Aorta (tissue), 5 donors: ENCODE results near the gene PPP1R12A. TPM values are rescaled to one million over a fixed set of nuclear protein-coding genes. Genes with fewer than 3 reads are reported as not detected.

ENCODE experiments used
- ATAC-seq: fragments of 200-7000 bp; cut with Tn5 transposase; one replicate; pipeline ENCODE4 v1.9.1; 2022; ENCODE audit warnings: moderate library complexity; ENCODE audit not compliant: low FRiP score
- DNase-seq, 2 donors: peaks; one replicate each; pipeline ENCODE4 v3.0.0-alpha.2; 2020
- H3K27ac ChIP-seq, 2 donors: one replicate each; pipeline ENCODE4 v1.5.1; 2013; ENCODE audit warnings: low read length in 2 of 2, mild to moderate bottlenecking in 2 of 2, moderate library complexity in 2 of 2, control low read depth in 1 of 2, inconsistent platforms in 1 of 2, low read depth in 1 of 2
- H3K27me3 ChIP-seq, 2 donors: one replicate each; pipeline ENCODE4 v1.6.1; 2013; ENCODE audit warnings: control low read depth in 1 of 2, low read length in 1 of 2, mild to moderate bottlenecking in 1 of 2, moderate library complexity in 1 of 2; ENCODE audit not compliant: insufficient read depth in 2 of 2, control insufficient read depth in 1 of 2
- H3K36me3 ChIP-seq, 2 donors: one replicate each; pipeline ENCODE4 v1.6.1; 2013; ENCODE audit warnings: control low read depth in 1 of 2, low read length in 1 of 2, mild to moderate bottlenecking in 1 of 2; ENCODE audit not compliant: insufficient read depth in 2 of 2, control insufficient read depth in 1 of 2
- H3K4me1 ChIP-seq, 2 donors: one replicate each; pipeline ENCODE4 v1.6.1; 2013; ENCODE audit warnings: low read length in 2 of 2, control low read depth in 1 of 2, mild to moderate bottlenecking in 1 of 2, moderate library complexity in 1 of 2; ENCODE audit not compliant: insufficient read depth in 2 of 2, control insufficient read depth in 1 of 2
- H3K4me3 ChIP-seq, 2 donors: one replicate each; pipeline ENCODE4 v1.5.1; 2013; ENCODE audit warnings: low read length in 2 of 2, control low read depth in 1 of 2, mild to moderate bottlenecking in 1 of 2
- H3K9me3 ChIP-seq: one replicate; pipeline ENCODE4 v1.6.1; 2013; ENCODE audit warnings: mild to moderate bottlenecking, low read length; ENCODE audit not compliant: control insufficient read depth
- WGBS, 2 donors: extraction: QIAGEN DNeasy Blood & Tissue Kit; methylation state at CpG; one replicate each; pipeline ENCODE4 v1.1.7; 2013; 5-methylcytosine and 5-hydroxymethylcytosine counted together
- intact Hi-C, 2 donors: fragments of 100-400 bp; cut with DNase I; formaldehyde crosslinking; loops; one replicate each; pipeline versions ENCODE4 v1.14.2 to v1.15.0; 2022
- polyA plus RNA-seq, 2 donors: library from polyadenylated mRNA; stranded (reverse); fragments of 200-250 nt; gene quantifications; one replicate each; pipeline ENCODE4 v1.2.3, GENCODE V29; 2013
- total RNA-seq, 2 donors: library from RNA; stranded (reverse); fragmentation: NEBNext Ultra II Directional; extraction: Animal tissue kit (Norgen Biotek cat#: 25700); gene quantifications; one replicate each; pipeline ENCODE4 v1.2.1, GENCODE V29; 2021
- donor health status: healthy with polysubstance abuse.
- donor health status: Bipolar disorder and iron deficiency.
- donor health status: DM: no; HTN: no; CAD: no.
- donor health status: DM: no; HTN: no; CAD: no.
- donor health status: DM: yes; HTN: yes; CAD: no.

The PPP1R12A gene
- total and polyA plus RNA-seq, 4 donors: 24.8 to 287 (median 234) TPM

DNA sequence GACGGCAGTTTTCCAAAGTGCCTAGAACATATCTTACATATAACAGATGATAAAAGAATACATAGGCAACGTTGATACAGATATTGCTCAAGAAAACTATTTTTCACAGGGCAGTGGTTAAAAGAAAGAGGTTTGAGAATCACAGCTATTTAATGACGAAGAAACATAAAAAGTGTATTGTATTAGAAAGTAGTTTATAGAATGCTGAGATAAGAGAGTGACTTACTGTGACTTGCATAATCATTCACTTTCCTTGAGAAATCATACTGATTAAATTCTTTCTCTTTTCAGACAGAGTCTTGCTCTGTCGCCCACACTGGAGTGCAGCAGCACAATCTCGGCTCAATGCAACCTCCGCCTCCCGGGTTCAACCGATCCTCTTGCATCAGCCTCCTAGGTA, 57.7 kb downstream of the PPP1R12A start:
- Histone ChIP-seq H3K27me3 (no peaks in the 10 kb centered on the region), H3K4me1 (peaks cover 5 to 9% of the 10 kb centered on the region in 2 donors), H3K36me3 (no peaks in the 10 kb centered on the region), H3K9me3 (no peaks in the 10 kb centered on the region), H3K4me3 (no peak overlapping the region), H3K27ac (no peak overlapping the region)
- 91% methylated on average over 8 of the region's 8 CpGs for whole genome bisulfite sequencing, 2 donors
- intact Hi-C loops: loop anchor here in 1 of 2 donors (5.0 kb wide), 1 partner anchor 35 kb away; no protein-coding TSS in a partner anchor
- DNase-seq (no peak), ATAC-seq (no peak)

DNA sequence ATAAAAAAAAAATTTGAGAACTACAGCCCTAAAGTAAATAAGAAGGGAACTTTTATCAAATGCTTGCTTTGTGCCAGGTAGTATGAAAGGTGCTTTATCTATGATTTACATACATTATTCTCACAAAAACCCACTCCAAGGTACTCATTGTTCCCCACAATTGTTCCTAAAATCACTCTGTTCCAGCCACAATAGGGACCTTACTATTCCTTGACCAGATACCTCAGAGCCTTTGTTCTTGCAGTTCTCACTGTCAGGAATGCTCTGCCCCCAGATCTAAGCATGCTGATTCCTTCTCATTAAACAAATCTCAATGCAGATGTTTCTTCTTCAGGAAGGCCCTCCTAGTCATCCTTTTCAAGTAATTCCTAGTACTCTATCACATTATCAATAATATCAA, 60.2 kb downstream of the PPP1R12A start:
- Histone ChIP-seq H3K27me3 (no peaks in the 10 kb centered on the region), H3K4me3 (no peak overlapping the region), H3K9me3 (no peaks in the 10 kb centered on the region), H3K4me1 (peaks cover 2% of the 10 kb centered on the region in 2 donors), H3K36me3 (peaks cover 0 to 3% of the 10 kb centered on the region in 2 donors), H3K27ac (no peak overlapping the region)
- intact Hi-C loops: loop anchor here in 1 of 2 donors (5.0 kb wide), 1 partner anchor 32 kb away; no protein-coding TSS in a partner anchor
- no peak for ATAC-seq
- no peak for DNase-seq

DNA sequence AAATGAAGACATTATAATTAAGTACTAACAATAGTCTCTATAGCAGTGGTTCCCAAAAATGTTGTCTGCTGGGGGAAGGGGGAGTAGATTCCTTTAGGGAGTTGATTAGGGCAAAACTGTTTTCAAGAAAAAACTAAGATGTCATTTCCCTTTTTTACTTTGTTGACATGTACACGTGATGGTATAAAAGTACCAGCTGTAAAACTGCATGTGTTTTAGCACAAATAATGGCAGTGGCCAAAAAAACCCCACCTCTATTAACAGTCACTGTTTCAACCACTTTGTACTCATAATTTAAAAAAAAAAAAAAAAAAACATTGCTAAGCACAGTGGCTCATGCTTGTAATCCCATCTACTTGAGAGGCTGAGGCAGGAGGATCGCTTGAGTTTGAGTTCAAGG, 61.7 kb downstream of the PPP1R12A start:
- H3K4me3 ChIP-seq: no peak overlapping the region
- no peak overlapping the region for H3K27ac ChIP-seq
- ATAC-seq (no peak), DNase-seq (no peak)
- peaks cover 0 to 3% of the 10 kb centered on the region in 2 donors for H3K36me3 ChIP-seq
- H3K9me3 ChIP-seq: no peaks in the 10 kb centered on the region
- intact Hi-C loops: no loop called here
- H3K27me3 ChIP-seq: no peaks in the 10 kb centered on the region
- WGBS, 2 donors: 53 to 59% methylated on average over 2 of the region's 2 CpGs
- H3K4me1 ChIP-seq: peaks cover 2 to 6% of the 10 kb centered on the region in 2 donors

- Histone ChIP-seq H3K27ac (no peak overlapping the region), H3K4me3 (no peak overlapping the region), H3K4me1 (peaks cover 2 to 6% of the 10 kb centered on the region in 2 donors), H3K27me3 (no peaks in the 10 kb centered on the region), H3K36me3 (peaks cover 0 to 3% of the 10 kb centered on the region in 2 donors), H3K9me3 (no peaks in the 10 kb centered on the region)
- DNase-seq (no peak), ATAC-seq (no peak)
- WGBS, 2 donors: 87 to 91% methylated on average over 7 of the region's 7 CpGs
- intact Hi-C loops: no loop called here
Measured at GRCh38 chr12:79871621-79872020, 63.3 kb downstream of the PPP1R12A start.

- no peaks in the 10 kb centered on the region for H3K27me3 ChIP-seq
- intact Hi-C loops: no loop called here
- H3K4me3 ChIP-seq: no peak overlapping the region
- no peaks in the 10 kb centered on the region for H3K9me3 ChIP-seq
- DNase-seq: no peak
- no peak overlapping the region for H3K27ac ChIP-seq
- peaks cover 2 to 6% of the 10 kb centered on the region in 2 donors for H3K4me1 ChIP-seq
- no peak for ATAC-seq
- peaks cover 0 to 3% of the 10 kb centered on the region in 2 donors for H3K36me3 ChIP-seq
Measured at GRCh38 chr12:79870916-79871315, 64.0 kb downstream of the PPP1R12A start.

DNA sequence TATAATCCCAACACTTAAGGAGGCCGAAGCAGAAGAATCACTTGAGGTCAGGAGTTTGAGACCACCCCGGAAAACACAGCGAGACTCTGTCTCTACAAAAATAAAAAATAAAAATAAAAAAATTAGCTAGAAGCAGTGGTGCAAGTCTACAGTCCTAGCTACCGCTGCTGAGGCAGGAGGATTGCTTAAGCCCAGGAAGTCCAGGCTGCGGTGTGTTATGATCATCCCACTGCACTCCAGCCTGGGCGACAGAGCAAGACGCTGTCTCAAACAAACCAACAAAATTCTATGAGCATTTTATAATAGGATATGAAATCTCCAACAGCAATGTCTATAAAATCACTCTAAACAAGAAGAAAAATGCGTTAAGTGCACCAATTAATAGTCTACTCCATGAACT, 75.3 kb downstream of the PPP1R12A start:
- ATAC-seq (no peak), DNase-seq (no peak)
- intact Hi-C loops: no loop called here
- Histone ChIP-seq H3K9me3 (no peaks in the 10 kb centered on the region), H3K36me3 (no peaks in the 10 kb centered on the region), H3K4me3 (no peak overlapping the region), H3K4me1 (peaks cover 0 to 2% of the 10 kb centered on the region in 2 donors), H3K27me3 (no peaks in the 10 kb centered on the region), H3K27ac (no peak overlapping the region)
- 95 to 97% methylated on average over 8 of the region's 8 CpGs for WGBS, 2 donors

GRCh38 chr12:79858518-79858917, 76.4 kb downstream of the PPP1R12A start:
- Histone ChIP-seq H3K4me1 (peaks cover 0 to 2% of the 10 kb centered on the region in 2 donors), H3K36me3 (no peaks in the 10 kb centered on the region)
- no peak for DNase-seq

GRCh38 chr12:79857675-79858074, 77.2 kb downstream of the PPP1R12A start:
- intact Hi-C loops: loop anchor here in 1 of 2 donors (2.0 kb wide), 1 partner anchor 67 kb away; no protein-coding TSS in a partner anchor
- DNase-seq (no peak), ATAC-seq (no peak)
- no peaks in the 10 kb centered on the region for H3K9me3 ChIP-seq
- peaks cover 0 to 2% of the 10 kb centered on the region in 2 donors for H3K4me1 ChIP-seq
- H3K27ac ChIP-seq: no peak overlapping the region
- no peak overlapping the region for H3K4me3 ChIP-seq
- H3K27me3 ChIP-seq: no peaks in the 10 kb centered on the region
- H3K36me3 ChIP-seq: no peaks in the 10 kb centered on the region
- WGBS, 2 donors: 24 to 27% methylated on average over 2 of the region's 2 CpGs

More at GRCh38 chr12:79858518-79858917, 76.4 kb downstream of the PPP1R12A start:
- 85 to 89% methylated on average over 1 of the region's 1 CpG for WGBS, 2 donors
- no peaks in the 10 kb centered on the region for H3K9me3 ChIP-seq
- H3K4me3 ChIP-seq: no peak overlapping the region
- intact Hi-C loops: no loop called here
- H3K27ac ChIP-seq: no peak overlapping the region
- H3K27me3 ChIP-seq: no peaks in the 10 kb centered on the region
- no peak for ATAC-seq

DNA sequence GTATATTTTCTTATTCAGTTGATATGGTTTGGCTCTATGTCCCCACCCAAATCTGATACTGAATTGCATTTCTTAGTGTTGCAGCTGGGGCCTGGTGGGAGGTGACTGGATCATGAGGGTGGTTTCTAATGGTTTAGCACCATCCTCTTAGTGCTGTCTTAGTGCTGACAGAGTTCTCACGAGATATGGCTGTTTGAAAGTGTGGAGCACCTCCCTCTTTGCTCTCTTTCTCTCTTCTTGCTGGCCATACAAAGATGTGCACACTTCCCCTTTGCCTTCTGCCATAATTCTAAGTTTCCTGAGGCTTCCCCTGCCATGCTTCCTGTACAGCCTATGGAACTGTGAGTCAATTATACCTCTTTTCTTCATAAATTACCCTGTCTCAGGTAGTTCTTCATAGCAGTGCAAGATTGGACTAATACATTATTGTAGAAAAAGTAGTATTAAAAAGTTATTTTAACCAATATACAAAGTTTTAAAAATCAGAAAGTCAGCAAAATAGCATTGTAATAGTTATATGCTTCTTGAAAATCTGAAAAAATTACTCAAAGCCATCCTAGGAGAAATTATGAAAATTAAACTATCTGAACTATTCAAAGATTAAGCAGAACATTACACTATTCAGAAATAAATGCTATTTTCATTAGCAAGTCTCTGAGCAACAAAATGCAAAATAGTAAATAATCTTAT, 84.1 kb downstream of the PPP1R12A start:
- ATAC-seq: no peak
- no peaks in the 10 kb centered on the region for H3K4me1 ChIP-seq
- 82 to 86% methylated on average over 1 of the region's 1 CpG for WGBS, 2 donors

More for the DNA sequence above, 84.1 kb downstream of the PPP1R12A start:
- H3K9me3 ChIP-seq: no peaks in the 10 kb centered on the region
- H3K36me3 ChIP-seq: no peaks in the 10 kb centered on the region
- H3K4me3 ChIP-seq: no peak overlapping the region
- no peak for DNase-seq
- intact Hi-C loops: no loop called here
- H3K27me3 ChIP-seq: no peaks in the 10 kb centered on the region
- no peak overlapping the region for H3K27ac ChIP-seq
